PC-3 (cell line): ENCODE measurements around the gene CP. TPM values are rescaled to one million over a fixed set of nuclear protein-coding genes. Genes with fewer than 3 reads are reported as not detected.
A peak's percentile ranks its signal among the peaks of the same experiment; 100 is the strongest.

Experiments used
- ATAC-seq: fragments of 200-7000 bp; cut with Tn5 transposase; 2 replicates; pipeline ENCODE4 v1.9.1; 2020; ENCODE audit warnings: mild to moderate bottlenecking, moderate library complexity
- BruUV-seq: library from RNA; stranded (reverse); fragments of 400-500 nt; replicated peaks from 2 replicates; lab custom pipeline; 2021; lab: Mats Ljungman, UMichigan
- CTCF ChIA-PET: fragments of 300-600 bp; sonication (Branson Sonifier 250); formaldehyde crosslinking; loops from one replicate; lab custom pipeline; 2022; ENCODE audit warnings: antibody characterized with exemption; lab: Charles Lee
- POLR2A ChIA-PET: fragments of 300-600 bp; sonication (Branson Sonifier 250); formaldehyde crosslinking; loops from one replicate; lab custom pipeline; 2022; ENCODE audit warnings: antibody characterized with exemption; ENCODE audit not compliant: unreplicated experiment; lab: Charles Lee
- DNase-seq: peaks from one replicate; pipeline ENCODE4 v3.0.0-alpha.2; 2015
- H2AFZ ChIP-seq: fragments of 300-600 bp; sonication (generic); 2 replicates; pipeline ENCODE4 v1.6.0; 2016; ENCODE audit warnings: antibody characterized with exemption, low read length
- H3F3A ChIP-seq: fragments of 300-600 bp; sonication (generic); one replicate; pipeline ENCODE4 v1.6.0; 2017; ENCODE audit warnings: antibody characterized with exemption, low read length, control low read depth, mild to moderate bottlenecking; ENCODE audit not compliant: unreplicated experiment
- H3K27ac ChIP-seq: fragments of 300-600 bp; sonication (generic); 2 replicates; pipeline ENCODE4 v1.5.1; 2016; ENCODE audit warnings: mild to moderate bottlenecking, low read length
- H3K27me3 ChIP-seq: fragments of 300-600 bp; sonication (generic); 2 replicates; pipeline ENCODE4 v1.6.1; 2016; ENCODE audit warnings: low read length, mixed read lengths
- H3K36me3 ChIP-seq: fragments of 300-600 bp; sonication (generic); 2 replicates; pipeline ENCODE4 v1.6.1; 2016; ENCODE audit warnings: low read depth, mixed run types, low read length, mixed read lengths
- H3K4me1 ChIP-seq: fragments of 300-600 bp; sonication (generic); 2 replicates; pipeline ENCODE4 v1.5.1; 2016; ENCODE audit warnings: low read length; ENCODE audit not compliant: insufficient read depth
- H3K4me2 ChIP-seq: fragments of 300-600 bp; sonication (generic); 2 replicates; pipeline ENCODE4 v1.6.0; 2016; ENCODE audit warnings: low read length
- H3K4me3 ChIP-seq: fragments of 300-600 bp; sonication (generic); 2 replicates; pipeline ENCODE4 v1.5.1; 2016; ENCODE audit warnings: mild to moderate bottlenecking, low read length, mixed read lengths
- H3K79me2 ChIP-seq: fragments of 300-600 bp; sonication (generic); 2 replicates; pipeline ENCODE4 v1.6.1; 2017; ENCODE audit warnings: low read length, mixed read lengths
- H3K9ac ChIP-seq: fragments of 300-600 bp; sonication (generic); 2 replicates; pipeline ENCODE4 v1.6.0; 2016; ENCODE audit warnings: mild to moderate bottlenecking, low read length
- H3K9me2 ChIP-seq: fragments of 300-600 bp; sonication (generic); replicated peaks from 2 replicates; pipeline ENCODE4 v1.6.1; 2016; ENCODE audit warnings: mixed run types, low read length, mixed read lengths
- H3K9me3 ChIP-seq: fragments of 300-600 bp; sonication (generic); 2 replicates; pipeline ENCODE4 v1.6.1; 2016; ENCODE audit warnings: low read length, mixed read lengths
- H4K20me1 ChIP-seq: fragments of 300-600 bp; sonication (generic); 2 replicates; pipeline ENCODE4 v1.6.1; 2016; ENCODE audit warnings: low read length, mixed read lengths
- EZH2 ChIP-seq: fragments of 300-600 bp; sonication (generic); IDR thresholded peaks from one replicate; pipeline ENCODE4 v1.6.1; 2017; ENCODE audit warnings: antibody characterized with exemption, mild to moderate bottlenecking, low read length; ENCODE audit not compliant: unreplicated experiment
- EZH2phosphoT487 ChIP-seq: fragments of 300-600 bp; sonication (generic); IDR thresholded peaks from 2 replicates; pipeline ENCODE4 v1.6.1; 2018; ENCODE audit warnings: mild to moderate bottlenecking, antibody characterized with exemption, low read length, borderline replicate concordance
- intact Hi-C: fragments of 100-400 bp; cut with micrococcal nuclease; formaldehyde crosslinking; loops from 2 replicates; pipeline ENCODE4 v1.9.0; 2023
- total RNA-seq: library from RNA; depleted of rRNA; stranded (reverse); fragments of >200 nt; gene quantifications from 2 replicates; pipeline ENCODE4 v1.2.3, GENCODE V29; 2014
- TF ChIP-seq, protein P1 (sequence below): fragments of 300-600 bp; sonication (generic); conservative IDR thresholded peaks from 2 replicates; pipeline ENCODE4 v1.5.1; 2017; ENCODE audit warnings: antibody characterized with exemption, low read depth, mild to moderate bottlenecking, low read length

Gene CP
- total RNA-seq, 1 experiment from 2014 or later, result 0.04 TPM

GRCh38 chr3:149247008-149247710 is 25.5 kb upstream of the CP start:
- H3K4me1 ChIP-seq, result peaks cover 40% of the 10 kb centered on the region
- H3F3A ChIP-seq, result peaks cover 25% of the 10 kb centered on the region
- no peaks in the 10 kb centered on the region for H3K9me3 ChIP-seq
- TF ChIP-seq, protein P1, sequence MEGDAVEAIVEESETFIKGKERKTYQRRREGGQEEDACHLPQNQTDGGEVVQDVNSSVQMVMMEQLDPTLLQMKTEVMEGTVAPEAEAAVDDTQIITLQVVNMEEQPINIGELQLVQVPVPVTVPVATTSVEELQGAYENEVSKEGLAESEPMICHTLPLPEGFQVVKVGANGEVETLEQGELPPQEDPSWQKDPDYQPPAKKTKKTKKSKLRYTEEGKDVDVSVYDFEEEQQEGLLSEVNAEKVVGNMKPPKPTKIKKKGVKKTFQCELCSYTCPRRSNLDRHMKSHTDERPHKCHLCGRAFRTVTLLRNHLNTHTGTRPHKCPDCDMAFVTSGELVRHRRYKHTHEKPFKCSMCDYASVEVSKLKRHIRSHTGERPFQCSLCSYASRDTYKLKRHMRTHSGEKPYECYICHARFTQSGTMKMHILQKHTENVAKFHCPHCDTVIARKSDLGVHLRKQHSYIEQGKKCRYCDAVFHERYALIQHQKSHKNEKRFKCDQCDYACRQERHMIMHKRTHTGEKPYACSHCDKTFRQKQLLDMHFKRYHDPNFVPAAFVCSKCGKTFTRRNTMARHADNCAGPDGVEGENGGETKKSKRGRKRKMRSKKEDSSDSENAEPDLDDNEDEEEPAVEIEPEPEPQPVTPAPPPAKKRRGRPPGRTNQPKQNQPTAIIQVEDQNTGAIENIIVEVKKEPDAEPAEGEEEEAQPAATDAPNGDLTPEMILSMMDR, result no peak
- no peak for TF ChIP-seq EZH2
- no peak for TF ChIP-seq EZH2phosphoT487
- CTCF ChIA-PET, result no interaction called here
- peak overlapping the region; percentile 77 for H3K9ac ChIP-seq
- intact Hi-C loops, result loop anchor here (1.0 to 2.0 kb wide), 3 partner anchors 23 to 118 kb away; partner anchors contain the start of gene HPS3
- DNase-seq (peak; percentile 86), ATAC-seq (peak; percentile 52)
- POLR2A ChIA-PET, result no interaction called here
- peak overlapping the region; percentile 18; the same call in 1 of the 2 replicates for H2AFZ ChIP-seq
- BruUV-seq, result no TSS peak
- H3K27ac ChIP-seq, result peak overlapping the region; percentile 95
- H3K36me3 ChIP-seq, result no peaks in the 10 kb centered on the region
- no peaks in the 10 kb centered on the region for H4K20me1 ChIP-seq
- no peaks in the 10 kb centered on the region for H3K9me2 ChIP-seq
- peak overlapping the region; percentile 45; the same call in 1 of the 2 replicates for H3K4me3 ChIP-seq
- H3K79me2 ChIP-seq, result no peaks in the 10 kb centered on the region
- no peaks in the 10 kb centered on the region for H3K27me3 ChIP-seq
- H3K4me2 ChIP-seq, result peak overlapping the region; percentile 84

DNA sequence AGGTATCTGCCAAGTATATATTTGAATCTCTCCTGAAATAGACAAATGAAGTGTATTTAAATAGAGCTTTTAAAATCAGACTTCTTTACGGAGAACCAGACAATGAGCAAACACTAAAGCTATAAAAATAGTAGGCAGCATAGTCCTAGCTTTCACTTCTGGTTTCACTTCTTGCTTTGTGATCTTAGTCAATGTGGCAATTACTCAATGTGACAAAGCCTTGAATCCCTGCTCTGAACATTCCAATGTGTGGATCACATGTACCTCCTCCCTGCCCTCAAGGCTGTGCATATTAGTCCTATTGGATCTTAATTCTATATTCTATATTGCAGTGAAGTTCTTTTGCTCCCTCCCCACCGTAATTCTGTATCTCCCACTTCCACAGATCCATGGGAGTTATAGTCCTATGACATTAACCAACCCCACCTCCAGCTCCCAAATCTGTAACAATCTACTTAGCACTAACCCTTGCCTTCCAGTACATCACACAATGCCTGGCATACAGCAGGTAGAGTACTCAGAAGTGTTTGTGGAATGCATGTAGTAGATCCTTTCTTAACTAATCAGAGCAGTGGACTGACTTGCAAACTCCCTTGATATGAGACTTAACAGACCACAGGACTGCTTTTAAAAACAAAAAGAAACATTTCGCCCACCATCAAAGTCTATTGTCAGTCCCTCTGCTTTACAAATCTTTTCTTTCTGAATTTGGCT is 24.3 kb upstream of the CP start:
- Histone ChIP-seq H3K4me2 (peak overlapping the region; percentile 77), H3K27ac (peak overlapping the region; percentile 95), H4K20me1 (no peaks in the 10 kb centered on the region), H2AFZ (peak overlapping the region; percentile 23; the same call in 1 of the 2 replicates), H3K79me2 (no peaks in the 10 kb centered on the region), H3K9me2 (no peaks in the 10 kb centered on the region), H3K4me1 (peaks cover 40% of the 10 kb centered on the region), H3K4me3 (peak overlapping the region; percentile 42), H3K9ac (no peak overlapping the region; the same call in 1 of the 2 replicates), H3K9me3 (no peaks in the 10 kb centered on the region), H3K27me3 (no peaks in the 10 kb centered on the region), H3K36me3 (no peaks in the 10 kb centered on the region), H3F3A (peaks cover 25% of the 10 kb centered on the region)
- ATAC-seq (peak; percentile 66), DNase-seq (peak; percentile 86)
- intact Hi-C loops, result loop anchor here (1.0 to 2.0 kb wide), 2 partner anchors 21 to 117 kb away; partner anchors contain the start of gene HPS3
- BruUV-seq, result no TSS peak
- CTCF ChIA-PET, result interaction anchor here (0.5 to 0.6 kb wide), 2 partner anchors 92 to 412 kb away, joined by 3 read pairs; partner anchors contain the start of gene WWTR1
- no peak for TF ChIP-seq EZH2phosphoT487
- TF ChIP-seq EZH2, result no peak
- TF ChIP-seq, protein P1, result no peak
- POLR2A ChIA-PET, result interaction anchor here (0.6 to 0.7 kb wide), 2 partner anchors 76 to 257 kb away, joined by 3 to 8 read pairs; no protein-coding TSS in a partner anchor
